Activated CD4-positive, alpha-beta memory T cell treated with anti-CD3 and anti-CD28 coated beads for 36 hours (primary cell): ENCODE results near the gene TMEM235. TPM values are rescaled to one million over a fixed set of nuclear protein-coding genes. Genes with fewer than 3 reads are reported as not detected.

Source experiments
- CTCF ChIA-PET: fragments of 350-600 bp; sonication (Branson Sonifier 250); formaldehyde crosslinking; loops from one replicate; lab custom pipeline; 2021; ENCODE audit warnings: antibody characterized with exemption, inconsistent platforms; lab: Charles Lee
- POLR2A ChIA-PET: fragments of 350-600 bp; sonication (Branson Sonifier 250); formaldehyde crosslinking; loops from one replicate; lab custom pipeline; 2021; ENCODE audit warnings: antibody characterized with exemption; lab: Charles Lee
- DNase-seq: peaks from one replicate; pipeline ENCODE4 v3.0.0-alpha.2; 2020
- H3K27ac Mint-ChIP-seq: one replicate; pipeline ENCODE4 v1.8.0; 2021; ENCODE audit warnings: mixed read lengths
- H3K27me3 Mint-ChIP-seq: one replicate; pipeline ENCODE4 v1.8.0; 2021; ENCODE audit warnings: mixed read lengths
- H3K36me3 Mint-ChIP-seq: one replicate; pipeline ENCODE4 v1.8.0; 2021; ENCODE audit warnings: mixed read lengths
- H3K4me1 Mint-ChIP-seq: one replicate; pipeline ENCODE4 v1.8.0; 2021; ENCODE audit warnings: low read depth, mixed read lengths
- H3K4me3 Mint-ChIP-seq: one replicate; pipeline ENCODE4 v1.8.0; 2021; ENCODE audit warnings: mild to moderate bottlenecking, mixed read lengths
- H3K9me3 Mint-ChIP-seq: one replicate; pipeline ENCODE4 v1.8.0; 2021; ENCODE audit warnings: mixed read lengths
- intact Hi-C: fragments of 100-400 bp; cut with micrococcal nuclease; formaldehyde crosslinking; loops from one replicate; pipeline ENCODE4 v1.15.1; 2023
- total RNA-seq, 2 experiments: library from RNA; stranded (reverse); gene quantifications; one replicate each; pipeline ENCODE4 v1.2.3, GENCODE V29; 2021

TMEM235 gene
- total RNA-seq, 2 experiments from 2014 or later: not detected

DNA sequence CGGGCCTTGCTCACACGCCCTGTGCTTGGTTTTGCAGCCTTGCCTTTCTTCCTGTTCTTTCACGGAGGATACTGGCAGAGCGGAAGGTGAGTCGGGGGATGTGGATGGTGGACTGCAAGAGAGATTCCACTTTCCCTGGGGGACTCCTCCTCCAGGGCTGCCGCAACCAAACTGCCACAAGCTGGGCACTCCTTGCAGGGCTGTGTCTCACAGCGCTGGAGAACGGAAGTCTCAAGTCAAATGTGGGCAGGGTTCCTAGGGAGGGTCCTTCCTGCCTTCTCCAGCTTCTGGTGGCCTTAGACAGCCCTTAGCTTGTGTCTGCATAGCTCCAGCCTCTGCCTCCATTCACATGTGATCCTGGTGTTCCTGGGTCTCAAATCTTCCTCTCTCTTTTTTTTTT is 28.8 kb upstream of the TMEM235 start:
- H3K27me3 Mint-ChIP-seq: no peaks in the 10 kb centered on the region
- no peak overlapping the region for H3K27ac Mint-ChIP-seq
- POLR2A ChIA-PET: no interaction called here
- no peaks in the 10 kb centered on the region for H3K36me3 Mint-ChIP-seq
- intact Hi-C loops: no loop called here
- no peak overlapping the region for H3K4me3 Mint-ChIP-seq
- H3K4me1 Mint-ChIP-seq: peaks cover 5% of the 10 kb centered on the region
- no peak for DNase-seq
- no peaks in the 10 kb centered on the region for H3K9me3 Mint-ChIP-seq
- CTCF ChIA-PET: no interaction called here

DNA sequence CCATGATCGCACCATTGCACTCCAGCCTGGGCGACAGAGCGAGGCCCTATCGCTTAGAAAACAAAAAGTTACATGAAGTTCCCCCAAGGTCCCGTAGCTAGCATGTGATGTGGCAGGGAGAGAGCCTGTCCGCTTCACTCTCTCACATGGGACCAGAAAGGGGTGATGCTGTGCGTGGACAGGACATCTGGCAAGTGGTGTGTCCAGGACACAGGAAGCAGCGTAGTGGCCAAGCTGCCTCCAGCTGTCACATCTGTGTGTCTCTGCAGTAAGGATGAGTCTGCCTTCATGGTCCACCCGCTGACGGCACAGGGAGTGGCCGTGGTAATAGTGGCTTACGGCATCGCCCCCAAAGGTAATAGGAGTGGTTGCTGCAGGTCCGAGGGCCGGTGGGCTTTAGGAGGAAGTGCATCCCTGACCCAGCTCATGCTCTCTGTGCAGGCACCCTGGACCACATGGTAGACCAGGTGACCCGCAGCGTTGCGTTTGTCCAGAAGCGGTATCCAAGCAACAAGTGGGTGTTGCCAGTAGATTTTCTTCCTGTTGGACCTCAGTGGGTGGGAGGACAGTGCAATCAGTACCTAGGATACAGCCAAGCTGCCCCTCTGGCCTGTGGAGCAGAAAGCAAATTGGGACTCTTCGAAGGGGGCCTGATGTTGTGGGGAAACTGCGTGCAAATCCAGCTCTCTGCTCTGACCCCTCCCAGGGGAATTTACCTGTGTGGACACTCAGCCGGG is 26.9 kb upstream of the TMEM235 start:
- H3K27me3 Mint-ChIP-seq: no peaks in the 10 kb centered on the region
- H3K4me1 Mint-ChIP-seq: no peaks in the 10 kb centered on the region
- ChIA-PET POLR2A (no interaction called here), CTCF (no interaction called here)
- H3K4me3 Mint-ChIP-seq: no peak overlapping the region
- intact Hi-C loops: no loop called here
- no peak for DNase-seq
- no peaks in the 10 kb centered on the region for H3K9me3 Mint-ChIP-seq
- no peaks in the 10 kb centered on the region for H3K36me3 Mint-ChIP-seq
- no peak overlapping the region for H3K27ac Mint-ChIP-seq

DNA sequence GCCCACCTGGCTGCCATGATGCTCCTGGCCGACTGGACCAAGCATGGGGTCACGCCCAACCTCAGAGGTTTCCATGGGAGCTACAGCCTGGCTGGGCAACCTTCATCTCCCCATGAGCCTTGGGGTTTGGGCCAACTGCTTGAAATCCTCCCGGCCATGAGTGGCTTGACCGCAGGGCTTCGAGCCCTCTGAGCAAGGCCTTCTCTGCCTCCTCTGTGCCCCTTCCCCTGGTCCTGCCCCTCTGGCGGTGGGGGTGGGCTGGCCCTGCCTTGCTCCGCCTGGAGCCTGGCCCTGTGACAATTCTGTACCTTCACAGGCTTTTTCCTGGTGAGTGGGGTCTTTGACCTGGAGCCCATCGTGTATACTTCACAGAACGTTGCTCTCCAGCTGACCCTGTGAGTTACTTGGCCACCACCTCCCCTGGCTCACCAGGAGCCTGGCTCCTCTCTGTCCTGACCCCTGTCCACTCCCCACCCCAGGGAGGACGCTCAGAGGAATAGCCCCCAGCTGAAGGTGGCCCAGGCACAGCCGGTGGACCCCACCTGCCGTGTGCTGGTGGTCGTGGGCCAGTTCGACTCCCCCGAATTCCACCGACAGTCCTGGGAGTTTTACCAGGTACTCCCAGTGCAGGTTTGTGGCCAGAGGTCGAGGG is 26.2 kb upstream of the TMEM235 start:
- intact Hi-C loops: no loop called here
- CTCF ChIA-PET: no interaction called here

DNA sequence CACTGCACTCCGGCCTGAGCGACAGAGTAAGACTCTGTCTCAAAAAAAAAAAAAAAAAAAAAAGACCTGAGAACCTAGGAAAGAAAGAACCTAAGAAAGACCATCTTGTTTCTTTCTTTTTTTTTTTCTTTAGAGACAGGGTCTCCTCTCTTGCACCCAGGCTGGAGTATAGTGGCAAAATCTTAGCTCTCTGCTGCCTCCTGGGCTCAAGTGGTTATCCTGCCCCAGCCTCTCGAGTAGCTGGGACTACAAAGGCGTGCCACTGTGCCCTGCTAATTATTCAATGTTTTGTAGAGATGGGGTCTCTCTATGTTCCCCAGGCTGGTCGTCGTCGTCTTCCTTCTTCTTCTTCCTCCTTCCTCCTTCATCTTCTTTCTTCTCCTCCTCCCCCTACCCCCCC is 25.1 kb upstream of the TMEM235 start:
- POLR2A ChIA-PET: no interaction called here
- H3K9me3 Mint-ChIP-seq: no peaks in the 10 kb centered on the region
- CTCF ChIA-PET: no interaction called here
- no peak overlapping the region for H3K27ac Mint-ChIP-seq
- intact Hi-C loops: no loop called here
- no peak for DNase-seq
- H3K27me3 Mint-ChIP-seq: no peaks in the 10 kb centered on the region
- H3K36me3 Mint-ChIP-seq: no peaks in the 10 kb centered on the region
- H3K4me3 Mint-ChIP-seq: no peak overlapping the region
- no peaks in the 10 kb centered on the region for H3K4me1 Mint-ChIP-seq

More for the DNA sequence above, 26.2 kb upstream of the TMEM235 start:
- DNase-seq: no peak
- no peaks in the 10 kb centered on the region for H3K36me3 Mint-ChIP-seq
- no peak overlapping the region for H3K27ac Mint-ChIP-seq
- POLR2A ChIA-PET: no interaction called here
- H3K4me3 Mint-ChIP-seq: no peak overlapping the region
- H3K9me3 Mint-ChIP-seq: no peaks in the 10 kb centered on the region
- no peaks in the 10 kb centered on the region for H3K27me3 Mint-ChIP-seq
- H3K4me1 Mint-ChIP-seq: no peaks in the 10 kb centered on the region

DNA sequence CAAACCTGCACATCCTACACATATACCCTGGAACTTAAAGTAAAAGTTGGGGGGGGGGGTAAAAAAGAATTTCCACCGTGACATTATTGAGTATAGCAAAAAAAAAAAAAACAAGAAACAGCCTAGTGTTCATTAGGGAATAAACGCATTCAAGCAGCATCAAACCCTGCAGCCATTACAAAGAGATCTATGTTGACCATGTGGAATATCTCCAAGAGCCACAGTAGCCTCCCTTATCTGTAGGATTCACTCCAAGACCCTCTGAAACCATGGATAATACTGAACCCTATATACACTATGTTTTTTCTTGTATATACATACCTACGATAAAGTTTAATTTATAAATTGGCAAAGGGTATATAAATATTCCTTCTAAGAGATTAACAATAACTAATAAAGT is 22.9 kb upstream of the TMEM235 start:
- no peak for DNase-seq
- H3K4me1 Mint-ChIP-seq: no peaks in the 10 kb centered on the region
- H3K36me3 Mint-ChIP-seq: no peaks in the 10 kb centered on the region
- POLR2A ChIA-PET: no interaction called here
- H3K4me3 Mint-ChIP-seq: no peak overlapping the region
- no peak overlapping the region for H3K27ac Mint-ChIP-seq
- no peaks in the 10 kb centered on the region for H3K9me3 Mint-ChIP-seq
- no peaks in the 10 kb centered on the region for H3K27me3 Mint-ChIP-seq
- CTCF ChIA-PET: no interaction called here
- intact Hi-C loops: no loop called here

DNA sequence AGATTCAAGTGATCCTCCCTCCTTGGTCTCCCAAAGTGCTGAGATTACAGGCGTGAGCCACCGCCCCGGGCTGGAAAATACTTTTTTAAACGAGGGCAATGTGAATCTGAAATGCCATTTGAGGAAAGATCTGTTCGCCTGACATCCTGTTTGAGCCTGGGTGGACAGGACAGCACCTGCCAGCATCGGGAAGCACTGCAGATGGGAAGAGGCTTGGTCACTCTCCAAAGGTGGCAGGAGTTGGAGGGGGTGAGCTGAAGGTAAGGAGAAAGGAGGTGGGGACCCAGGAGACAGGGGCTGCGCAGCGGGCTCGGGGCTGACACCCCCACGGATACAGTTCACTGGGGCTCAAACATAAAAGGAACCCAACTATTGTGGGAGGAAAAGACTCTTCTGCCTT is 21.3 kb upstream of the TMEM235 start:
- intact Hi-C loops: no loop called here
- Mint-ChIP-seq H3K36me3 (peaks cover 6% of the 10 kb centered on the region), H3K9me3 (no peaks in the 10 kb centered on the region), H3K27me3 (no peaks in the 10 kb centered on the region), H3K27ac (no peak overlapping the region), H3K4me3 (no peak overlapping the region), H3K4me1 (peaks cover 5% of the 10 kb centered on the region)
- no peak for DNase-seq
- ChIA-PET CTCF (no interaction called here), POLR2A (interaction anchor here (0.7 kb wide), 1 partner anchor 65 kb away, joined by 3 read pairs; no protein-coding TSS in a partner anchor)

DNA sequence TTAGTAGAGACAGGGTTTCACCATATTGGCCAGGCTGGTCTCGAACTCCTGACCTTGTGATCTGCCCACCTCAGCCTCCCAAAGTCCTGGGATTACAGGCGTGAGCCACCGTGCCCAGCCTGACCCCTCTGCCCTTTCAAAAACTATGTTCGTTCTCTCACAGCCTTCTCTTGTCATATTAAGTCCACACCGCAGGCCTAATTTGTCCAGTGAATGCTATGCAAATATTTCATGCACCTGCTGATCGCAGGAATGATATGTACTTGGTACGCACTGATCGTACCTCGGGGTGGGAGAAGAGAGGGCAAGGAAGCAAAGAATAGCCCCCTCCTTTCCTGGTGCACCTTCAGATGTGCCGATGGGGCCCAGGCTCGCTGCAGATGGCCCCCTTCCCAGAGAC is 20.4 kb upstream of the TMEM235 start:
- H3K4me1 Mint-ChIP-seq: peaks cover 10% of the 10 kb centered on the region
- DNase-seq: no peak
- no peaks in the 10 kb centered on the region for H3K9me3 Mint-ChIP-seq
- intact Hi-C loops: no loop called here
- peaks cover 8% of the 10 kb centered on the region for H3K36me3 Mint-ChIP-seq
- ChIA-PET POLR2A (no interaction called here), CTCF (no interaction called here)
- H3K4me3 Mint-ChIP-seq: no peak overlapping the region
- no peak overlapping the region for H3K27ac Mint-ChIP-seq
- H3K27me3 Mint-ChIP-seq: no peaks in the 10 kb centered on the region

DNA sequence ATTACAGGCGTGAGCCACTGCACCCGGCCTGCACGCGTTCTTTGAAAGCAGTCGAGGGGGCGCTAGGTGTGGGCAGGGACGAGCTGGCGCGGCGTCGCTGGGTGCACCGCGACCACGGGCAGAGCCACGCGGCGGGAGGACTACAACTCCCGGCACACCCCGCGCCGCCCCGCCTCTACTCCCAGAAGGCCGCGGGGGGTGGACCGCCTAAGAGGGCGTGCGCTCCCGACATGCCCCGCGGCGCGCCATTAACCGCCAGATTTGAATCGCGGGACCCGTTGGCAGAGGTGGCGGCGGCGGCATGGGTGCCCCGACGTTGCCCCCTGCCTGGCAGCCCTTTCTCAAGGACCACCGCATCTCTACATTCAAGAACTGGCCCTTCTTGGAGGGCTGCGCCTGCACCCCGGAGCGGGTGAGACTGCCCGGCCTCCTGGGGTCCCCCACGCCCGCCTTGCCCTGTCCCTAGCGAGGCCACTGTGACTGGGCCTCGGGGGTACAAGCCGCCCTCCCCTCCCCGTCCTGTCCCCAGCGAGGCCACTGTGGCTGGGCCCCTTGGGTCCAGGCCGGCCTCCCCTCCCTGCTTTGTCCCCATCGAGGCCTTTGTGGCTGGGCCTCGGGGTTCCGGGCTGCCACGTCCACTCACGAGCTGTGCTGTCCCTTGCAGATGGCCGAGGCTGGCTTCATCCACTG is 17.3 kb upstream of the TMEM235 start, which contains the start of gene BIRC5:
Gene BIRC5, plus strand, starts transcription at position 238 of the 690 bp plus-strand sequence. Its CDS starts 64 bp downstream, at position 302.
- intact Hi-C loops: loop anchor here (1.0 kb wide), 1 partner anchor 27 kb away; the partner anchor contains the start of genes AFMID and TK1
- no peaks in the 10 kb centered on the region for H3K9me3 Mint-ChIP-seq
- peaks cover 12% of the 10 kb centered on the region for H3K4me1 Mint-ChIP-seq
- peak within 1 kb of the TSS; percentile 96 for H3K4me3 Mint-ChIP-seq
- CTCF ChIA-PET: no interaction called here
- POLR2A ChIA-PET: interaction anchor here (0.8 to 1.6 kb wide), 3 partner anchors 11 to 142 kb away, joined by 3 to 4 read pairs (median 3); no protein-coding TSS in a partner anchor
- DNase-seq: peak; percentile 94
- H3K36me3 Mint-ChIP-seq: peaks cover 18% of the 10 kb centered on the region
- H3K27ac Mint-ChIP-seq: peak within 1 kb of the TSS; percentile 78
- H3K27me3 Mint-ChIP-seq: no peaks in the 10 kb centered on the region

DNA sequence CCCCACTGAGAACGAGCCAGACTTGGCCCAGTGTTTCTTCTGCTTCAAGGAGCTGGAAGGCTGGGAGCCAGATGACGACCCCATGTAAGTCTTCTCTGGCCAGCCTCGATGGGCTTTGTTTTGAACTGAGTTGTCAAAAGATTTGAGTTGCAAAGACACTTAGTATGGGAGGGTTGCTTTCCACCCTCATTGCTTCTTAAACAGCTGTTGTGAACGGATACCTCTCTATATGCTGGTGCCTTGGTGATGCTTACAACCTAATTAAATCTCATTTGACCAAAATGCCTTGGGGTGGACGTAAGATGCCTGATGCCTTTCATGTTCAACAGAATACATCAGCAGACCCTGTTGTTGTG is 16.7 kb upstream of the TMEM235 start:
- intact Hi-C loops: loop anchor here (1.0 kb wide), 1 partner anchor 27 kb away; the partner anchor contains the start of genes AFMID and TK1
- no peaks in the 10 kb centered on the region for H3K9me3 Mint-ChIP-seq
- ChIA-PET POLR2A (interaction anchor here (1.6 kb wide), 1 partner anchor 10 kb away, joined by 3 read pairs; no protein-coding TSS in a partner anchor), CTCF (no interaction called here)
- H3K36me3 Mint-ChIP-seq: peaks cover 23% of the 10 kb centered on the region
- peak overlapping the region; percentile 96 for H3K4me3 Mint-ChIP-seq
- peaks cover 12% of the 10 kb centered on the region for H3K4me1 Mint-ChIP-seq
- H3K27me3 Mint-ChIP-seq: no peaks in the 10 kb centered on the region
- peak overlapping the region; percentile 78 for H3K27ac Mint-ChIP-seq
- no peak for DNase-seq

DNA sequence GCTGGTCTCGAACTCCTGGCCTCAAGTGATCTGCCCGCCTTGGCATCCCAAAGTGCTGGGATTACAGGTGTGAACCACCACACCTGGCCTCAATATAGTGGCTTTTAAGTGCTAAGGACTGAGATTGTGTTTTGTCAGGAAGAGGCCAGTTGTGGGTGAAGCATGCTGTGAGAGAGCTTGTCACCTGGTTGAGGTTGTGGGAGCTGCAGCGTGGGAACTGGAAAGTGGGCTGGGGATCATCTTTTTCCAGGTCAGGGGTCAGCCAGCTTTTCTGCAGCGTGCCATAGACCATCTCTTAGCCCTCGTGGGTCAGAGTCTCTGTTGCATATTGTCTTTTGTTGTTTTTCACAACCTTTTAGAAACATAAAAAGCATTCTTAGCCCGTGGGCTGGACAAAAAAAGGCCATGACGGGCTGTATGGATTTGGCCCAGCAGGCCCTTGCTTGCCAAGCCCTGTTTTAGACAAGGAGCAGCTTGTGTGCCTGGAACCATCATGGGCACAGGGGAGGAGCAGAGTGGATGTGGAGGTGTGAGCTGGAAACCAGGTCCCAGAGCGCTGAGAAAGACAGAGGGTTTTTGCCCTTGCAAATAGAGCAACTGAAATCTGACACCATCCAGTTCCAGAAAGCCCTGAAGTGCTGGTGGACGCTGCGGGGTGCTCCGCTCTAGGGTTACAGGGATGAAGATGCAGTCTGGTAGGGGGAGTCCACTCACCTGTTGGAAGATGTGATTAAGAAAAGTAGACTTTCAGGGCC is 11.9 kb upstream of the TMEM235 start:
- no peaks in the 10 kb centered on the region for H3K27me3 Mint-ChIP-seq
- ChIA-PET POLR2A (no interaction called here), CTCF (no interaction called here)
- H3K27ac Mint-ChIP-seq: no peak overlapping the region
- peaks cover 44% of the 10 kb centered on the region for H3K36me3 Mint-ChIP-seq
- peaks cover 7% of the 10 kb centered on the region for H3K4me1 Mint-ChIP-seq
- H3K9me3 Mint-ChIP-seq: no peaks in the 10 kb centered on the region
- H3K4me3 Mint-ChIP-seq: no peak overlapping the region
- DNase-seq: no peak
- intact Hi-C loops: no loop called here

DNA sequence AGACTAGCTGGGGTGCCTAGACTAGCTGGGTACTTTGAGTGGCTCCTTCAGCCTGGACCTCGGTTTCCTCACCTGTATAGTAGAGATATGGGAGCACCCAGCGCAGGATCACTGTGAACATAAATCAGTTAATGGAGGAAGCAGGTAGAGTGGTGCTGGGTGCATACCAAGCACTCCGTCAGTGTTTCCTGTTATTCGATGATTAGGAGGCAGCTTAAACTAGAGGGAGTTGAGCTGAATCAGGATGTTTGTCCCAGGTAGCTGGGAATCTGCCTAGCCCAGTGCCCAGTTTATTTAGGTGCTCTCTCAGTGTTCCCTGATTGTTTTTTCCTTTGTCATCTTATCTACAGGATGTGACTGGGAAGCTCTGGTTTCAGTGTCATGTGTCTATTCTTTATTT is 8.4 kb upstream of the TMEM235 start:
- H3K36me3 Mint-ChIP-seq: peaks cover 32% of the 10 kb centered on the region
- peaks cover 2% of the 10 kb centered on the region for H3K27me3 Mint-ChIP-seq
- CTCF ChIA-PET: no interaction called here
- H3K4me1 Mint-ChIP-seq: peaks cover 4% of the 10 kb centered on the region
- no peak overlapping the region for H3K27ac Mint-ChIP-seq
- no peaks in the 10 kb centered on the region for H3K9me3 Mint-ChIP-seq
- no peak overlapping the region for H3K4me3 Mint-ChIP-seq
- DNase-seq: no peak
- intact Hi-C loops: no loop called here
- POLR2A ChIA-PET: interaction anchor here (0.6 to 0.9 kb wide), 2 partner anchors 12 to 379 kb away, joined by 3 read pairs; no protein-coding TSS in a partner anchor
